GM12878 (cell line): ENCODE measurements around the gene PUDP.

ENCODE experiments used
- EZH2 ChIP-seq: IDR thresholded peaks from 2 replicates; pipeline ENCODE4 v1.6.1; 2012; ENCODE audit warnings: low read depth, mild to moderate bottlenecking, control low read depth, inconsistent platforms, low read length, borderline replicate concordance; ENCODE audit not compliant: control insufficient read depth
- NBN ChIP-seq: fragments of 450-650 bp; IDR thresholded peaks from 2 replicates; pipeline ENCODE4 v1.6.1; 2016
- TAF1 ChIP-seq: IDR thresholded peaks from 2 replicates; pipeline ENCODE4 v1.6.1; 2011; ENCODE audit warnings: mild to moderate bottlenecking, low read depth, low read length, borderline replicate concordance
- TCF7 ChIP-seq: IDR thresholded peaks from 2 replicates; pipeline ENCODE4 v1.6.1; 2014; ENCODE audit warnings: antibody characterized with exemption, borderline replicate concordance
- ZNF384 ChIP-seq: IDR thresholded peaks from 2 replicates; pipeline ENCODE4 v1.6.1; 2012; ENCODE audit warnings: low read depth, mild to moderate bottlenecking, low read length, improper control_type of control experiment, borderline replicate concordance
- TF ChIP-seq, protein P1 (sequence below), 3 experiments: IDR thresholded peaks in 2 of 3; conservative IDR thresholded peaks in 1 of 3; 2 replicates each; pipeline ENCODE4 v1.5.1; 2011; ENCODE audit warnings: low read depth in 3 of 3, low read length in 3 of 3, mild to moderate bottlenecking in 3 of 3, control low read depth in 2 of 3, moderate library complexity in 2 of 3, inconsistent platforms in 1 of 3, mixed read lengths in 1 of 3; ENCODE audit not compliant: control insufficient read depth in 2 of 3, insufficient read depth in 1 of 3; ENCODE audit errors: extremely low read depth in 1 of 3
- TF ChIP-seq, protein P2 (sequence below): fragments of 150-350 bp; IDR thresholded peaks from 2 replicates; pipeline ENCODE4 v1.6.1; 2016; ENCODE audit warnings: low read depth, low read length
- TF ChIP-seq, protein P3 (sequence below): IDR thresholded peaks from 2 replicates; pipeline ENCODE4 v1.6.1; 2011; ENCODE audit warnings: mild to moderate bottlenecking, low read depth, low read length, moderate library complexity; ENCODE audit not compliant: insufficient replicate concordance

DNA sequence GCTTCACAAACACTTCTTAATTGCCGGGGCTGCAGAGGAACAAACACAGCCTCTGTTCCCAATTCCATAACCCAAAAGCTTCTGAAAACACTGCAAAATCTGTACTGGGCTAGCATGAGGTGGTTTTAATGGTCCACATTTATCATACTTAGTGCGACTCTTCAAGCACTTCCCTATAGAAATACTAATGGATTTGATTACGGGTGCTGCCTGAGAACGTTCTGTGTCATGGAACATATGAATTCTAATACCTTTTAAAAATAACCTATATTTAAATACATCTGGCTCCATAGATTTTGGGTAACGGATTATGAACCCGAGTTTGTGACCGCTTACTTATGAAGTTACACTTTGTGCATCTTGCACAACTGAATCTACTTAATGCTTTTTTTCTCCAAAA, 35.9 kb downstream of the PUDP start:
- TF ChIP-seq, protein P1, sequence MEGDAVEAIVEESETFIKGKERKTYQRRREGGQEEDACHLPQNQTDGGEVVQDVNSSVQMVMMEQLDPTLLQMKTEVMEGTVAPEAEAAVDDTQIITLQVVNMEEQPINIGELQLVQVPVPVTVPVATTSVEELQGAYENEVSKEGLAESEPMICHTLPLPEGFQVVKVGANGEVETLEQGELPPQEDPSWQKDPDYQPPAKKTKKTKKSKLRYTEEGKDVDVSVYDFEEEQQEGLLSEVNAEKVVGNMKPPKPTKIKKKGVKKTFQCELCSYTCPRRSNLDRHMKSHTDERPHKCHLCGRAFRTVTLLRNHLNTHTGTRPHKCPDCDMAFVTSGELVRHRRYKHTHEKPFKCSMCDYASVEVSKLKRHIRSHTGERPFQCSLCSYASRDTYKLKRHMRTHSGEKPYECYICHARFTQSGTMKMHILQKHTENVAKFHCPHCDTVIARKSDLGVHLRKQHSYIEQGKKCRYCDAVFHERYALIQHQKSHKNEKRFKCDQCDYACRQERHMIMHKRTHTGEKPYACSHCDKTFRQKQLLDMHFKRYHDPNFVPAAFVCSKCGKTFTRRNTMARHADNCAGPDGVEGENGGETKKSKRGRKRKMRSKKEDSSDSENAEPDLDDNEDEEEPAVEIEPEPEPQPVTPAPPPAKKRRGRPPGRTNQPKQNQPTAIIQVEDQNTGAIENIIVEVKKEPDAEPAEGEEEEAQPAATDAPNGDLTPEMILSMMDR (IDR thresholded peaks at IDR 0.05 in 2 of 3, conservative IDR thresholded peaks at IDR 0.05 in 1 of 3; ENCODE audit: control insufficient read depth in 2 of 3, extremely low read depth in 1 of 3, insufficient read depth in 1 of 3, low read depth in 3 of 3, low read length in 3 of 3) = no peak
- TF ChIP-seq TAF1 (no peak), EZH2 (no peak), ZNF384 (no peak), TCF7 (no peak), NBN (no peak)
- TF ChIP-seq, protein P2, sequence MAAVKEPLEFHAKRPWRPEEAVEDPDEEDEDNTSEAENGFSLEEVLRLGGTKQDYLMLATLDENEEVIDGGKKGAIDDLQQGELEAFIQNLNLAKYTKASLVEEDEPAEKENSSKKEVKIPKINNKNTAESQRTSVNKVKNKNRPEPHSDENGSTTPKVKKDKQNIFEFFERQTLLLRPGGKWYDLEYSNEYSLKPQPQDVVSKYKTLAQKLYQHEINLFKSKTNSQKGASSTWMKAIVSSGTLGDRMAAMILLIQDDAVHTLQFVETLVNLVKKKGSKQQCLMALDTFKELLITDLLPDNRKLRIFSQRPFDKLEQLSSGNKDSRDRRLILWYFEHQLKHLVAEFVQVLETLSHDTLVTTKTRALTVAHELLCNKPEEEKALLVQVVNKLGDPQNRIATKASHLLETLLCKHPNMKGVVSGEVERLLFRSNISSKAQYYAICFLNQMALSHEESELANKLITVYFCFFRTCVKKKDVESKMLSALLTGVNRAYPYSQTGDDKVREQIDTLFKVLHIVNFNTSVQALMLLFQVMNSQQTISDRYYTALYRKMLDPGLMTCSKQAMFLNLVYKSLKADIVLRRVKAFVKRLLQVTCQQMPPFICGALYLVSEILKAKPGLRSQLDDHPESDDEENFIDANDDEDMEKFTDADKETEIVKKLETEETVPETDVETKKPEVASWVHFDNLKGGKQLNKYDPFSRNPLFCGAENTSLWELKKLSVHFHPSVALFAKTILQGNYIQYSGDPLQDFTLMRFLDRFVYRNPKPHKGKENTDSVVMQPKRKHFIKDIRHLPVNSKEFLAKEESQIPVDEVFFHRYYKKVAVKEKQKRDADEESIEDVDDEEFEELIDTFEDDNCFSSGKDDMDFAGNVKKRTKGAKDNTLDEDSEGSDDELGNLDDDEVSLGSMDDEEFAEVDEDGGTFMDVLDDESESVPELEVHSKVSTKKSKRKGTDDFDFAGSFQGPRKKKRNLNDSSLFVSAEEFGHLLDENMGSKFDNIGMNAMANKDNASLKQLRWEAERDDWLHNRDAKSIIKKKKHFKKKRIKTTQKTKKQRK = no peak
- TF ChIP-seq, protein P3, sequence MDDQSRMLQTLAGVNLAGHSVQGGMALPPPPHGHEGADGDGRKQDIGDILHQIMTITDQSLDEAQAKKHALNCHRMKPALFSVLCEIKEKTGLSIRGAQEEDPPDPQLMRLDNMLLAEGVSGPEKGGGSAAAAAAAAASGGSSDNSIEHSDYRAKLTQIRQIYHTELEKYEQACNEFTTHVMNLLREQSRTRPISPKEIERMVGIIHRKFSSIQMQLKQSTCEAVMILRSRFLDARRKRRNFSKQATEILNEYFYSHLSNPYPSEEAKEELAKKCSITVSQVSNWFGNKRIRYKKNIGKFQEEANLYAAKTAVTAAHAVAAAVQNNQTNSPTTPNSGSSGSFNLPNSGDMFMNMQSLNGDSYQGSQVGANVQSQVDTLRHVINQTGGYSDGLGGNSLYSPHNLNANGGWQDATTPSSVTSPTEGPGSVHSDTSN = no peak
